KG1 (cell line): Measurements from ENCODE around the gene ENTPD7.
"Not testable (repeated sequence)": the region's sequence is repeated elsewhere in the genome, so short reads cannot be mapped to it uniquely, and the experiment has no call there.

Experiments used
- DNase-seq: peaks from one replicate; lab custom pipeline; 2025; lab: John Stamatoyannopoulos, UW

Gene ENTPD7, protein sequence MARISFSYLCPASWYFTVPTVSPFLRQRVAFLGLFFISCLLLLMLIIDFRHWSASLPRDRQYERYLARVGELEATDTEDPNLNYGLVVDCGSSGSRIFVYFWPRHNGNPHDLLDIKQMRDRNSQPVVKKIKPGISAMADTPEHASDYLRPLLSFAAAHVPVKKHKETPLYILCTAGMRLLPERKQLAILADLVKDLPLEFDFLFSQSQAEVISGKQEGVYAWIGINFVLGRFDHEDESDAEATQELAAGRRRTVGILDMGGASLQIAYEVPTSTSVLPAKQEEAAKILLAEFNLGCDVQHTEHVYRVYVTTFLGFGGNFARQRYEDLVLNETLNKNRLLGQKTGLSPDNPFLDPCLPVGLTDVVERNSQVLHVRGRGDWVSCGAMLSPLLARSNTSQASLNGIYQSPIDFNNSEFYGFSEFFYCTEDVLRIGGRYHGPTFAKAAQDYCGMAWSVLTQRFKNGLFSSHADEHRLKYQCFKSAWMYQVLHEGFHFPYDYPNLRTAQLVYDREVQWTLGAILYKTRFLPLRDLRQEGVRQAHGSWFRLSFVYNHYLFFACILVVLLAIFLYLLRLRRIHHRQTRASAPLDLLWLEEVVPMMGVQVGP

DNA sequence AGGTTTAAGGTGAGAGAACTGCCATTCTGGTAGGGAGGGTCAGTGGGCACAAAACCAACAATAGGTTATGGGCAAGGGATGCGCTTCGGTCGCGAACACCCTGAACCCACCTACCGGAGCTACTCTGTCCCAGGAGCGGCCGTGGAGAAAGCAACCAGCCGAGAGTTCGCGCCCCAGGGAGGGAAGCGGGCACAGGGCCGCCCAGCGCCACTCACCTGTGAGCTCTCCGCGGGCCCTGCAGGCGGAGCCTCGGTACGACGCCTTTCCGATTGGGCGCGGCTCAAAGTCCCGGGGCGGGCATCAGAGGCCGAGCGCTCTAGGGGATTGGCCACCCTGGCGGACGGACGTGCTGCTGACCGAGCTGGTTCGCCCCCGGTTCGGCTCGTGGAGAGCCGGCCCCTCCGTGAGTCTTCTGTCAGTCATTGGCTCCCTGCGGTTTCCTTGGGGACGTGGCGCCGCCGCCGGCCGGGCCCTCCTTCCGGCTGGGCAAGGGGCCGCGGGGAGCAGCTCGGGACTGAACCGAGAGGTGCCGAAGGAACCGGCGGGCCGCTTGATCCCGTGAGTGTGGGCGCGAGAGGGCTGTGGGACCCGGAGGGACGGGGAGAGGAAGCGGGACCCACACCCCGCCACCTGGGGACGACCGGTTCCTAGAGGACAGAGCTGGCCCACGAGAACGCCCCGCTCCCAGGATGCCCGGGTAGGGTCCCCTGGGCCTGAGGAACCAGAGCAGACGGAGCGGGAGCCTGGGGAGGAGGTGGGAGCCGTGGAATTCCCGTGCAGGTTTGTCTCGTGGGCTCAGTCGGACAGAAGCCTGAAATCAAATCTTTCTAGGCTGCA is at the start of gene ENTPD7:
Gene ENTPD7, plus strand, starts transcription at position 479 of the 837 bp plus-strand sequence. CDS start 448 bp downstream, outside the sequence.
- peak; percentile 60 for DNase-seq

DNA sequence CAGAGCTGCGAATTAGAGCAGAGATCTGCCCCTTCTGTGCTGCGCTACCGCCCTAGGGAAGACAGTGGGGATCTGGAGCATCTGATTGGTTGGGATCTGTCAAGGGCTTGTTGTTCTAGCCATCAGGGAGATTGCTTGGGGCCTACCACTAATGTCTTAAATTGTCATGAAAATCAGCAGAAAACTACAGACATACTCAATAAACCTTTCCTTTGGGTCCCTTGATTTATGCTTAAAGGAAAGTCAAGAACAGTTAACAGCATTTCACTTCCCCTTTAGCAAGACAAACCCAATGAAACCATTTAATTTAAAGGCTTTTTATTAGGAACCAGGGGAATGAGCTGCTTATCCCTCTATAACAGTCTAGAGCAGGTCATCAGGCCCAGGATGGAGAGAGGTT is 49.1 kb upstream of the ENTPD7 start:
- DNase-seq: no peak

DNA sequence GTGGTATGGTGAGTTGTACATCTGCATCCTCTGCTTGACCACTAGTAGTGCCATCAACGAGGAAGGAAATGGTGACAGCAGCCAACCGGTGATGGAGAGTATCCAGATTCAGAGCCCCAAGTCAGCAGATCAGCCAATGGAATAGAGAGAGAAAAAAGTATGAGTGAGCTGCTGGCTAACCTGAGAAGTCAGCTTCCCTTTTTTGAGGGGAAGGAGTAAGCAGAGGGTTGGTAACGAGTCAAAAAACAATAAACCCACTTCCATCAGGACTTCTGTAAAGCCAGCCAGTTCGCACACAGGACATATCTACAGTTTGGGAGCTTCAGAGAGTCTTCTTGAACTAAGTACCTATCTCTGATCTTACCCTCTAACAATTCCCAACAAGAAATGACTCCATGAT is 48.0 kb upstream of the ENTPD7 start:
- DNase-seq: no peak

DNA sequence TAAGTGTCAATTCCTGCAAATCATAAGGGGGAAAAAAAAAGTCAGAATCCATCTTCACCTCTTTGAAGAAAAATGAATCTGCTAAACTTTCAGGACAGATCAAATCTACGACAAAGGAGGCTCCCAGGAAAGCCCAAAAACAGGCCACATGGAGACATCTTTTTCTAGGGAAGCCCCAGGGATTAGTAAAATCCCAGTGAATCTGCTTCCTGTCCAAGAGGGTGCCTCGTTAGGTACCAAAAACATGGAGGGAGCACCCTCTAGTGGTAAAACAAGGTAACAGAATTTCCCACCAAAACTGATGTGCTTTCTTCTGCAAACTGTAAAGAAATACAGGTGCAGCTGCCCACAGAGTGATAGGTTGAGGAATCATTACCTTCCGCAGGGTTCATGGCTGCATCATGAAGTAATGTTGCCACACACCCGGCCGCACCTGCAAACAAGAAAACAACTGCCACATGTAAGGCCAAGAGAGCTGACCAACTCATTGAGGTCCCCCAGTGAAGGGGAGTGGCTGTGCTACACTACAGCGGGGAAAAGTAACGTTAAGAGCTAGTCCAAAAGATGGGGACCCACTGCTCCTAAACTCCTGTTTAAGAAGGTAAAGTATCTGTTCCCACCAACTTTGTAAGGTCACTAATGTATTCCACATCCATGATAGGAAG is 47.0 kb upstream of the ENTPD7 start:
- DNase-seq: peak; percentile 54

DNA sequence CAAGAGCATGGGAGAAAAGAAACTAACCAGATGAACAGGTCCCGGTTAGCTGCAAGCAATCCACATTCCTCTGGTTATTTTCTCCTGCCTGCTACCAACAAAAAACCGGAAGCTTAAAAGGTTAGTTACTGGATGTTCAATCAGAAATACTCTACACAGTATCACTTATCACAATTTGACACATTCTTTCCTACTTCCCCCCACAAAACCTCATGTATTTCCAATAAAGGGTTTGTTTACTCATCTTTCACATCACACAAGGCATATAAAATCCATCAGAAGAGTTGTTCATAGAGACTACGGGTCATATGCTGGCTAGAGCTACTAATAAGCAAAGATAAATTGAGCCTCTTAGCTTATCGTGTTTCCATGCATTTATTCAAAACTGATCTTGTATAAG is 43.9 kb upstream of the ENTPD7 start:
- no peak for DNase-seq

DNA sequence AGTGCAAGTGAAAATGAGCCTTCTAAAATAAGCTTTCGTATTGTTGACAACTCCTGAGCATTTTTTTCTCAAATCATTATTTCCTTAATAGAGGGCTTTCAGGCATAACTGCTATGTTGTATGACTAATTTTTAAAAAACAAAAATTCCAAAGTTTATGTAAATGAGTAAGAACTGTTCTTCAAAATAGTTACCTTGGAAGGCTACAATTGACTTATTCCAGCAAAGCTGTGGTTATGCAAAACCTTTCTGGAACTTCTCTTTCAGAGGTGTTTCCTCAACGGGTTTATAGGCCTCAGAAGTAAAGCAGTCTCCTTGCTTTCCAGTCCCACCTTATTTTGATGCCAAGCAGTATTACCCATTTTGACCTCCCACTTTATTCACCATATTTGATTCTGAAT is 41.6 kb upstream of the ENTPD7 start:
- DNase-seq: no peak

DNA sequence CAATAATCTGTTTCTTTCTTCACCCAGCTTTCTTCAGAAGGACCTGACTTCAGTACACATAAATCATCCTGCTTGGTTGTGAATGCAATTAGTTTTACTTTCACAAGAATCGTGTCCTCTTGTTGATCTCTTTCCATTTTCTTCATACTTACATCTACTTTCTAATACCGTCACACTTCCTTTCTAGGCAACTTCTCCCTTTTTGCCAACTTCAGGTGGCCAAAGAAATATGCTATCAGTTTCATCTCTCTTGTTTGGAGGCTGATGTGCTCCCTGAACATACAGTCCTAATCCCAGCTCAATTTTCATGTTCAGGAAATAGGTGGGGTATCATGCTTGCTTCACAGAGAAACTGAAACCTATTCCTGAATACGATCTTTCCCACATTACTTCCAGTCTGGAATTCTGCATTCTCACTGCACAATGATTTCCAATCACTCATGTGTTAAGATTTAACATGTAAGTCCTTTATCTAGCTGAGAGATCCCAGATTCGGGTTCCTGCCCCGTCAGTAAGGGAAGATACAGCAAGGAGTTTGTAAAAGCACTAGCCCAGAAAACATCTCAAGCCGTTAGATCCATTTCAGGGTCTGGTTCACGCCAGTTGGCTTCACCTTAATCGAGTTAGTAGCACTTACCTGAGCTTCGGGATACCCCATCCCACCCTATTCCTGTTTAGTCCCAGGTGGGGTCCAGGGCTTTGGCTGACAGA is 40.1 kb upstream of the ENTPD7 start:
- DNase-seq: no peak

DNA sequence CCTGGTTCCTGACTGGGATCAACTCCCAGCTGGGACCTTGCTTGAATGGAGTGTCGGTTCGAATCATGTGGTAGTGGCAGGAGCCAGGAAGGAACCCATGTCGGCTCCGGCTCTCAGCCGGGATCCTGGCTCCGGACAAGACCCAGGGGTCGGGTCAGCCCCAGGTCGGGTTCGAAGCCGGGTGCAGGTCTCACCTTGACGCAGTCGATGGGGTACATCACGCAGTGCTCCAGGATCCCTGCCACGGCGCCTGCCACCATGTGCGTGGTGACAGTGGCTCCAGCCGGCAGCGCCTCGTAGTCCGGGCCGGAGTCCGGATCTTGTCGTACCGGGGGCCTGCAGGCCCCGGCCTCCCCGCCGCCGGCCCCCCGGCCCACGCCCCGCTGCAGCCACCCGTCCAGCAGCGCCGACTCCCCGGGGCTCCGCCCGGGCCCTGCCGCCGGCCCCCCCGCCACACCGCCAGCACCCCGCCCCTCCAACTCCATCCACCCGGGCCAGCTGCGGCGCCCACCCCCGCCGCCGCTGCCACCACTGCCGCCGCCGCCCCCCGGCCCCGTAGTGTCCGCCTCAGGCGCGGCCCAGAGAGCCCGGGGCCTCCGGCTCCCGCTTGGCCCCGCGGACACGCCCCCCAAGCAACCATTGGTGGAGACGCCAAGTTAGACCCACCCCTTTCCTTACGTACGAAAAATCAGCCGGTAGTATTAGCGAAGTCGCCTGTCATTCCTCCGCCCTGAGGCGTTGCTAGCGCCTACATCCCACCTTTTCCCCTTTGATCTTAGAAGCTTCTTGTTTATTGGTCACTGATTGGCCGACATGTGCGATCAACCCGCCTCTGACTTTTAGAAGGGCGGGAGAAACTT is 39.2 kb upstream of the ENTPD7 start, which contains the start of gene SLC25A28:
Gene SLC25A28, minus strand, starts transcription at position 589 of the 860 bp plus-strand sequence. Its CDS starts 104 bp downstream, at position 485.
- peak; percentile 100 for DNase-seq

DNA sequence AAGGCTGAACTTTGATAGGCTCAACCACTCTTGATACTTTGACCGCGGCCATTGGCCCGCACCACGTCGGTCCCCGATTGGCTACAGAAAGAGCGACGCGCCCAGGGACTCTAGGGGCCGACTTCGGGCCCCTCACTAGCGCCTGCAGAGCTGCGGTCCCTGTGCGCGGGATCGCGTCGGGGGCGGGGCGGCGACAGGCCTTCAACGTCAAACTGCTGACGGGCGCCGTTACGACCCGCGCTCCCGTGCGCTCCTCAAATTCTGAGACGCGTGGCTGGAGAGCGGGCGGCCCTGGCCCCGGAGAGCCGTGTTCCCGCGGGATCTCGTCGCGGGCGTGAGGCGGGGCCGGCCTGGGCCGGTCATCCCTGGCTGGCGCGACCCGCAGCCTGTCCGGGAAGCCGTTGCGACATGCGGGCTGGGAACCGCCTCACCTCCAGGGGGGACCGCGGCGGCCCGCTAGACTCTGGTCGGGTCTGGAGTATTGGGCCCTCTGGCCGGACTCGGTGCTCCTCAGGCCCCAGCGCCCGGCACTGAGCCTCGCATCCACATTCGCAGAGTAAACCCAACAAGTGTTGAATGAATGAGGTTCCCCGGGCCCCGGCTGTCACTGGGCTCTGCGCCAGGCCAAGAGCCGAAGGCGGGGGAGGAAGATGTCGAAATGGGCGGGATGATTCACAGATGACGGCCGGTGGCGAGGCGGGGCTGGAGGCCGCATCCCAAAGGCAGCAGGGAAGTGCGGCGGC is 38.4 kb upstream of the ENTPD7 start:
- peak; percentile 90 for DNase-seq

DNA sequence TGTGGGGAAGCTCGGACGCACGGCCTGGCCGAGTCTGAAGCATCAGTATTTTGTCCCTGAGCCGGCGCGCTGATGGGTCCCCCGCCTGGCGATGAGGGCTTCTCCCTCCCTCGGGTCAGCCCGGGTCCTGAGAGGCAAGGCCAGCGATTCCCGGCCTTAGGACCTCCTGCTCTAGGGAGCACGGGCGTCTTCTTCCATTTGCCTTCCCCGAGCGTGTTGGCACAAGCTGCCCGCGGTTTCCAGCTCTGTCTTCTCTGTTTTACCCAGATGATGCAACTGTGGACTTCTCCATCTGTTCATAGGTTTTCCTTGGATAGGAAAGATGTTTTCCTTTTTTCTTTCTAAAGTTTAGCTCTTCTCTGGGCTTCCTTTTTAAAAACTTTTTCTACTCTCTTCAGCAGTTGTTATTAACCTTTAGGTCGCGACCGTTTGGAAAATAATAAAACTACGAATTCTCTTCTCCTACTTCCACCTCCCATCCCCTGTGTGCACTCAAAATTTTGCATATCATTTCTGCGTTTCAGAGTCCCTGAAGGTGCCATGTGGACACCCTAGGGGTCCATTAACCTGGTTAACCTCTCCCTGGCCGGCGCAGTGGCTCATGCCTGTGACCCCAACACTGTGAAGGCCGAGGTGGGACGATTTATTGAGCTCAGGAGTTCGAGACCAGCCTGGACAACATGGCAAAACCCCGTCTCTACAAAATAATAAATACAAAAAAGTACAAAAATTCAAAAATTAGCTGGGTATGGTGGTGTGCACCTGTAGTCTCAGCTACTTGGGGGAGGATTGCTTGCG is 37.7 kb upstream of the ENTPD7 start:
- DNase-seq: no peak

DNA sequence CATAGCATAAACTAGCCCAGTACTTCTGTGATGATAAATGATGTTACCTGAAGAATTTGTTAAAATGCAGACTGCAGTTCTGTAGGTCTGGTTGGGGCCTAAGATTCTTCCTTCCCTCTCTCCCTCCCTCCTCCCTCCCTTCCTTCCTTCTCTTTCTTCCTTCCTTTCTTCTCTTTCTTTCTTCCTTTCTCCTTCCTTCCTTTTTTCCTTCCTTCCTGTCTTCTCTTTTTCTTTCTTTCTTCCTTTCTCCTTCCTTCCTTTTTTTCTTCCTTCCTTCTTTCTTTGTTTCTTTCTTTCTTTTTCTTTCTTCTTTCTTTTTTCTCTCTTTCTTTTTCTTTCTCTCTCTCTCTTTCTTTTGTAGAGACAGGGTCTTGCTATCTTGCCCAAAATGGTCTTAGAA is 35.4 kb upstream of the ENTPD7 start:
- no peak for DNase-seq

DNA sequence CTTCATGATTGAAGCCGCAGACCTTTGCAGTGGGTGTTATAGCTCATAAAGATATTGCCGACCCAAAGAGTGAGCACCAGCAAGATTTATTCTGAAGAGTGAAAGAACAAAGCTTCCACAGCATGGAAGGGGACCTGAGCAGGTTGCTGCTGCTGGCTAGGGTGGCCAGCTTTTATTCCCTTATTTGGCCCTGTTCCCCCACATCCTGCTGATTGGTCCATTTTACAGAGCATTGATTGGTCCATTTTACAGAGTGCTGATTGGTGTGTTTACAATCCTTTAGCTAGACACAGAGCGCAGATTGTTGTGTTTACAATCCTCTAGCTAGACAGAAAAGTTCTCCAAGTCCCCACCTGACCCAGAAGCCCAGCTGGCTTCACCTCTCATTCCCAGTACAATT is 34.2 kb upstream of the ENTPD7 start:
- not testable (repeated sequence) for DNase-seq

DNA sequence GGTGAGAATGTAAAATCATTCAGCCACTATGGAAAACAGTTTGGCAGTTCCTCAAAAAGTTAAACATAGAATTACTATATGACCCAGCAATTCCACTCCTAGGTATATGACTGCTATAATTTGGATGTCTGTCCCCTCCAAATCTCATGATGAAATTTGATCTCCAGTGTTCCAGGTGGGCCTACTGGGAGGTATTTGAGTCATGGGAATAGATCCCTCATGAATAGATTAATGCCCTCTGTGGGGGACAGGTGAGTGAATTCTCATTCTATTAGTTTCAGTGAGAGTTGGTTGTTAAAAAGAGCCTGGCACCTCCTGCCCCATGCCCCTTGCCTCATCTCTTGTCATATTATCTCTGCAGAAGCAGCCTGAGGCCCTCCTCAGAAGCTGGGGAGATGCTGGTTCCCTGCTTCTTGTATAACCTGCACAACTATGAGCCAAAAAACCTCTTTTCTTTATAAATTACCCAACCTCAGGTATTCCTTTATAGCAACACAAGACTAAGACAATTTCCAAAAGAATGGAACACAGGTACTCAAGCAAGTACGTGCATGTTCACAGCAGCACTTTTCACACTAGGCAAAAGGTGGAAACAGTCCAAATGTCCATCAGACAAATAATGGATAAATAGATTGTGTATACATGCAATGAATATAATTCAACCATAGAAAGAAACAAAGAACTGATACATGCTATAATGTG is 30.2 kb upstream of the ENTPD7 start:
- DNase-seq: no peak

DNA sequence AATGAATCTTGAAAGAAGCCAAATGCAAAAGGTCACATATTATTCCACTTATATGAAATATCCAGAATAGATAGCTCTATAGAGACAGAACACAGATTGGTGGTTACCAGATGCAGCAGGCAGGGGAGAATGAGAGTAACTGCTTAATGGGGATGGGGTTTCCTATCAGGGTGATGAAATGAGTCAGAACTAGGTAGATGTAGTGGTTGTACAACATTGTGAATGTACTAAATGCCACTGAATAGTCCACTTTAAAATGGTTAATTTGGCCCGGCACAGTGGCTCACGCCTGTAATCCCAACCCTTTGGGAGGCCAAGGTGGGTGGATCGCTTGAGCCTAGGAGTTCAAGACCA is 29.7 kb upstream of the ENTPD7 start:
- DNase-seq: no peak

DNA sequence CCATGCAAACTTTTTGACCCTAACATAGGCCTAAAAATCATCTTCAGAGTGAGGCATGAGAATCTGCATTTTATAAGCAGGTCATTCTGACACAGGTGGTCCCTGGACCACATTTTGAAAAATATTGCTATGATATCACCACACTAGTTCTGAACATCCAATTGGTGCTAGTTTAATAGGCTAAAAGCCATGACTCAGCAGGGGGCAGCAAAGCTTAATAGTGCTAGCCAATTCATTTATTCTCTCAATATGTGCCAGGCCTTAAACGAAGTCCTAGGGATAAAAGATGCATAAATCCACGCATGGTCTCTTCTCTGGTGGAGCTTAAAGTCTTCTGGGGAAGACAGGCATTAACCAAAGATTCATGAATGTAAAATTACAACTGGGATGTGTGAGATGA is 28.9 kb upstream of the ENTPD7 start:
- DNase-seq: peak; percentile 9

DNA sequence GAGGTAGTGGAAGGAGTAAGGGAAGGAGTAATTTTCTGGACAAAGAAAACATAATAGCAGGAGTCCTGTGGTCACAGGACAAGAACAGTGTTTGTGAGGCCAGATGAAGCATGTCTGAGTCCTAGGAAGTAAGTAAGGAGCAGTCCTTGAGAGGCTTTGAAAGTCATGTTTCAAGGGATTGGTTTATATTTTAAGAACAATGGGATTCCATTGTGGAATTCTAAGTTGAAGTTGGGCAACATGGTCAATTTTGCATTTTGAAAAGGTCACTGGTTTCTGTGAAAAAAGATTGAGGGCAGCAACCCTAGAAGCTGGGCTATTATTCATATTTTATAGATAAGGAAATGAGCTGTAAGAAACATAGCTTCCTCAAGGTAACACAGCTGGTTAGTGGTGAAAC is 28.3 kb upstream of the ENTPD7 start:
- DNase-seq: no peak

DNA sequence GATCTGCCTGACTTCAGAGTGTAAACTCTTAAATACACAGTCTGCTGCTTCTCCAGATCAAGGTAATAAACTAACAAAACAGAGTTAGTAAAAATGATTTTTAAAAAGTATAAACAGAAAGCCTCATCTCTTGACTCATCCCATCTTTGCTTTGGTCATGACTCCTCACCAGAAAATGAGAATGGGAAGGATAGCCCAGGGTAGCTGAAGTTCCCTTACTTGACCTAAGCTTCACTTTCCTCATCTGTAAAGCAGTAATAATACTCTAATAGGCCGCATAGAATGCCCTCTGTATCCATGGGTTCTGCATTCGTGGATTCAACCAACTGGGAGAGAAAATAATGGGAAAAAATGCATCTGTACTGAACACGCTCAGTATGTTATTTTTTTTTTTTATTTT is 27.8 kb upstream of the ENTPD7 start:
- DNase-seq: no peak

DNA sequence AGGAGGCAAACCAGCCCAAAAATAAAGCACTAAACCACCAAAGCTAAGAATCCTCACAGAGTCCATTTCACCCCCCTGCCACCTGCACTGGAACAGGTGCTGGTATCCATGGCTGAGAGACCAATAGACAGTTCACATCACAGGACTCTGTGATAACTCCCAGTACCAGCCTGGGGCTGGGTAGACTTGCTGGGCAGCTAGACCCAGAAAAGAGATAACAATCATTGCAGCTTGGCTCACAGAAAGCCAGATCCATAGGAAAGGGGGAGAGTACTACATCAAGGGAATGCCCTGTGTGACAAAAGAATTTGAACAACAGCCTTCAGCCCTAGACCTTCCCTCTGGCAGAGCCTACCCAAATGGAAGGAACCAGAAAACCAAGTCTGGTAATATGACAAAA is 25.5 kb upstream of the ENTPD7 start:
- no peak for DNase-seq
